Measurements from ENCODE around the gene SMPD3. TPM values are rescaled to one million over a fixed set of nuclear protein-coding genes. Genes with fewer than 3 reads are reported as not detected.

SMPD3 gene
- total RNA-seq, 2 experiments from 2014 or later = 0.89 to 1.1 TPM

DNA sequence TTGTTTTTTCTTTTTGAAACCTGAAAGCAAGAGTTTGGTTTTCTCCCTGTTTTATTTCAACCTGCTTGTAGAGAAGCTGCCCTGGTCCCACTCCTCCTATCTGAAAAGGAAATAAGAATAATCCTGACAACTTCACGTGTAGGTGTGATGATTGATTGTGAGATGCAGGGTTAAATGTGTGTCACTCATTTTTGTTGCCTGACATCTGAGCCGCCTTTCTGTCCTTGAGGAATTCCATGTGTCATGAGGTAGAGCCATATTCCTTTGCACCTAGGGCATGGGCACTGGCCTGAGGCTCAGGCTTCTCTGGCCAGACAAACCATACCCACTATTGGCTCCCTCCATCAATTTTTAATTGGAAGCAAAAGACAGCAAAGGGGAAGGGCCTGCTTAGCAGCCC lies 10.2 kb upstream of the SMPD3 start:
- TF ChIP-seq, protein P1, sequence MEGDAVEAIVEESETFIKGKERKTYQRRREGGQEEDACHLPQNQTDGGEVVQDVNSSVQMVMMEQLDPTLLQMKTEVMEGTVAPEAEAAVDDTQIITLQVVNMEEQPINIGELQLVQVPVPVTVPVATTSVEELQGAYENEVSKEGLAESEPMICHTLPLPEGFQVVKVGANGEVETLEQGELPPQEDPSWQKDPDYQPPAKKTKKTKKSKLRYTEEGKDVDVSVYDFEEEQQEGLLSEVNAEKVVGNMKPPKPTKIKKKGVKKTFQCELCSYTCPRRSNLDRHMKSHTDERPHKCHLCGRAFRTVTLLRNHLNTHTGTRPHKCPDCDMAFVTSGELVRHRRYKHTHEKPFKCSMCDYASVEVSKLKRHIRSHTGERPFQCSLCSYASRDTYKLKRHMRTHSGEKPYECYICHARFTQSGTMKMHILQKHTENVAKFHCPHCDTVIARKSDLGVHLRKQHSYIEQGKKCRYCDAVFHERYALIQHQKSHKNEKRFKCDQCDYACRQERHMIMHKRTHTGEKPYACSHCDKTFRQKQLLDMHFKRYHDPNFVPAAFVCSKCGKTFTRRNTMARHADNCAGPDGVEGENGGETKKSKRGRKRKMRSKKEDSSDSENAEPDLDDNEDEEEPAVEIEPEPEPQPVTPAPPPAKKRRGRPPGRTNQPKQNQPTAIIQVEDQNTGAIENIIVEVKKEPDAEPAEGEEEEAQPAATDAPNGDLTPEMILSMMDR (IDR thresholded peaks at IDR 0.05) = no peak
- POLR2A ChIA-PET = no interaction called here
- Histone ChIP-seq H3K27me3 (ENCODE audit: control insufficient read depth in 1 of 2, insufficient read depth in 2 of 2, low read length in 2 of 2) (no peaks in the 10 kb centered on the region), H3K27ac (ENCODE audit: low read depth in 1 of 2, low read length in 2 of 2) (no peak overlapping the region), H3K9me3 (ENCODE audit: control insufficient read depth in 1 of 2, insufficient read depth in 1 of 2, low read length in 2 of 2) (peaks cover 0 to 7% of the 10 kb centered on the region in 2 experiments), H3K4me3 (ENCODE audit: low read length) (no peak overlapping the region), H3K4me1 (ENCODE audit: insufficient read depth, low read length) (peaks cover 1% of the 10 kb centered on the region), H3K36me3 (ENCODE audit: insufficient read depth, low read length) (no peaks in the 10 kb centered on the region)
- DNase-seq (no peak), ATAC-seq (ENCODE audit: poor library complexity) (no peak)
- Mint-ChIP-seq H3K4me3 (no peak overlapping the region), H3K4me1 (ENCODE audit: low read depth) (no peaks in the 10 kb centered on the region), H3K36me3 (ENCODE audit: low read depth) (no peaks in the 10 kb centered on the region), H3K27ac (no peak overlapping the region), H3K27me3 (no peaks in the 10 kb centered on the region), H3K9me3 (peaks cover under 1% of the 10 kb centered on the region)
- intact Hi-C loops (cut with DNase I, micrococcal nuclease) = no loop called here
- CTCF ChIA-PET = no interaction called here

DNA sequence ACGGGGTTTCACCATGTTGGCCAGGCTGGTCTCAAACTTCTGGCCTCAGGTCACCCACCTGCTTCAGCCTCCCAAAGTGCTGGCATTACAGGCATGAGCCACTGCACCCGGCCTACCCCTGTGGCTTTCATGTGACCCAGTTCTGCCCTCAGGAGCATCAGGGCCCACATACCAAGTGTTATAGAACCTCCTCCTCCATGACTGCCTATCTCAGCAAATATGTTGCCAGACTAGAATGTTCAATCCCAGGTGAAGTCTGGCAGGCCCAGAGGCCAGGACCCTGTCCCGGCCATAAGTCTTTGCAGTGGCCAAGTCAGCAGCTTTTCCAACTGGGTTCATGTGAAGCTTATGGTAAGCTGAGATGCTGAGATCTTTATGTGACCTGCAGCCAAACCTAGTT lies 9.8 kb upstream of the SMPD3 start:
- Histone ChIP-seq H3K27me3 (ENCODE audit: control insufficient read depth in 1 of 2, insufficient read depth in 2 of 2, low read length in 2 of 2) (no peaks in the 10 kb centered on the region), H3K27ac (ENCODE audit: low read depth in 1 of 2, low read length in 2 of 2) (no peak overlapping the region), H3K4me3 (ENCODE audit: low read length) (no peak overlapping the region), H3K36me3 (ENCODE audit: insufficient read depth, low read length) (no peaks in the 10 kb centered on the region), H3K4me1 (ENCODE audit: insufficient read depth, low read length) (peaks cover 6% of the 10 kb centered on the region), H3K9me3 (ENCODE audit: control insufficient read depth in 1 of 2, insufficient read depth in 1 of 2, low read length in 2 of 2) (peaks cover 0 to 3% of the 10 kb centered on the region in 2 experiments)
- H3K4me3 Mint-ChIP-seq = no peak overlapping the region
- DNase-seq (no peak), ATAC-seq (ENCODE audit: poor library complexity) (no peak)
- no peaks in the 10 kb centered on the region for H3K27me3 Mint-ChIP-seq
- no peak overlapping the region for H3K27ac Mint-ChIP-seq
- H3K36me3 Mint-ChIP-seq (ENCODE audit: low read depth) = no peaks in the 10 kb centered on the region
- no peaks in the 10 kb centered on the region for H3K4me1 Mint-ChIP-seq (ENCODE audit: low read depth)
- intact Hi-C loops (cut with DNase I, micrococcal nuclease) = no loop called here
- H3K9me3 Mint-ChIP-seq = no peaks in the 10 kb centered on the region
- CTCF ChIA-PET = no interaction called here
- TF ChIP-seq, protein P1 (IDR thresholded peaks at IDR 0.05) = no peak
- POLR2A ChIA-PET = no interaction called here

DNA sequence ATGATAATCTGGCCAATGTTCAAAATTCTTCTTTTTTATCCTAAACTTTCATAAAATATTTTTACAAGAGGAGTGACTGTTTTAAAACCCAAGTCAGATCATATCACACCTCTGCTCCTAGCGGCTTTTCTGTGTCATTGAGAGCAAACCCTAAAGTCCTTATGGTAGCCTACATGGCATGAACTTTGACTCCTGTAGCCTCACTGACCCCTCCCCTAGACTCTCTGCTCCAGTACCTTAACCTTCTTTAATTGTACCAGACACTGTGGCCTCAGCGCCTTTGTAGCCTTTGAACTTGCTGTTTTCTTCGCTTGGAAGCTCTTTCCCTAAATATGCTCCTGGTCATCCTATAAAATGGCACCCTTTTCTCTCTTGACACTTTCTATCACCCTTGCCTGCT lies 7.3 kb upstream of the SMPD3 start:
- Histone ChIP-seq H3K27ac (ENCODE audit: low read depth in 1 of 2, low read length in 2 of 2) (no peak overlapping the region), H3K27me3 (ENCODE audit: control insufficient read depth in 1 of 2, insufficient read depth in 2 of 2, low read length in 2 of 2) (no peaks in the 10 kb centered on the region), H3K36me3 (ENCODE audit: insufficient read depth, low read length) (no peaks in the 10 kb centered on the region), H3K4me3 (ENCODE audit: low read length) (no peak overlapping the region), H3K9me3 (ENCODE audit: control insufficient read depth in 1 of 2, insufficient read depth in 1 of 2, low read length in 2 of 2) (no peaks in the 10 kb centered on the region), H3K4me1 (ENCODE audit: insufficient read depth, low read length) (peaks cover 13% of the 10 kb centered on the region)
- DNase-seq = no peak
- no peak overlapping the region for H3K4me3 Mint-ChIP-seq
- H3K9me3 Mint-ChIP-seq = no peaks in the 10 kb centered on the region
- no peaks in the 10 kb centered on the region for H3K36me3 Mint-ChIP-seq (ENCODE audit: low read depth)
- TF ChIP-seq, protein P1 (IDR thresholded peaks at IDR 0.05) = no peak
- CTCF ChIA-PET = interaction anchor here (1.0 kb wide), 2 partner anchors 12 to 44 kb away, joined by 3 read pairs; no protein-coding TSS in a partner anchor
- H3K27ac Mint-ChIP-seq = no peak overlapping the region
- intact Hi-C loops (cut with DNase I, micrococcal nuclease) = no loop called here
- H3K27me3 Mint-ChIP-seq = no peaks in the 10 kb centered on the region
- ATAC-seq (ENCODE audit: poor library complexity) = no peak
- POLR2A ChIA-PET = no interaction called here
- H3K4me1 Mint-ChIP-seq (ENCODE audit: low read depth) = no peaks in the 10 kb centered on the region
